ENCODE data around the gene SELPLG.
"Not testable (repeated sequence)": the region's sequence is repeated elsewhere in the genome, so short reads cannot be mapped to it uniquely, and the experiment has no call there.

Gene SELPLG

DNA sequence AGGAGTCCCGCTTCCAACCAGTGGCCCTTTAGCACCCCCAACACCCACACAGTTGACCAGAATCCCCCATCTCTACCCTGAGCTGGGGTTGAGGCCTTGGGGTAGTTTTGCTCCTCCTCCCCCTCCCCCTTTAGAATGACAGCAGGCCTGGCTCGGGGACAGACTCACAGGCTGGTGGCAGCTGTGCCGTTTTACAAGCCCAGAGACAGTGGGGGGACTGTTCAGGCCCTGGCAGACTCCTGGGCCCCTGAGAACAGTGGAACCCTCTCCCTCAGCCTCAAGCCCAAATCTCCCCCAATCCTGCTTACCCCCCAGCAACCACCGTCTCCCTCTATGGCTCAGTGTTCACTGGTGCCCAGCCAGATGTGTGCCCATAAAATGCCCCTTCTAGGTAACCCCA is 45.9 kb downstream of the SELPLG start:
- no peak for DNase-seq

DNA sequence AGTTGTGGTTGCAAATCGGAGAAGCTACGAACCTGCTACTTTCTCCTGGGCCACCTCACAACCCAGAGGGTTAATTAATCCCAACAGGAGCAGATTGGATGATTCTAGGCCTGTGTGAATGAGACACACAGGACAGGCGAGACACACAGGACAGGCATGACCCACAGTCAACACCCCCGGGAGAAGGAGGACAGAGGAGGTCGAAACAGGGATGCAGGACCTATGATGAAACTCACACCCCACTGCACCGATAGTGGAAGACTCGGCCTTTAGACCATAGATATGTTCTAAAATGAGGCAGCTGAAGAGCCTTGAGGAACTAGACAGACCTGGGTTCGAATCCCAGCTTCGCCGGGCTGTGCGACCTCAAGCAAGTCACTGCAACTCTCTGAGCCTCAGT is 47.4 kb downstream of the SELPLG start:
- no peak for DNase-seq

DNA sequence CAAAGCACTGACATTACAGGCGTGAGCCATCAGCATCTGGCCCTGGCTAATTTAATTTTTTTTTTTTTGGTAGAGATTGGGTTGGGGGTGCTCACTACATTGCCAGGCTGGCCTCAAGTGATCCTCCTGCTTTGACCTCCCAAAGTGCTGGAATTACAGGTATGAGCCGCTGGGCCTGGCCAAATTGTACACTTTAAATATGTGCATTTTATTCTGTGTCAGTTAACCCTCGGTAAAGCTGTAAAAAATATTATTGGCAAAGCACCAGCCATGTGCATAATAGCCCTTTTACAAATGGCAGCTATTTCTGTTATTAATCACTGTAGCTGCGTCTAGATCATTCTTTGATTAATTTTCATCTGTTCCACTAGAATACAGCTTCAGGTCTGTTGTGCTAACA is 47.8 kb downstream of the SELPLG start:
- DNase-seq: no peak

DNA sequence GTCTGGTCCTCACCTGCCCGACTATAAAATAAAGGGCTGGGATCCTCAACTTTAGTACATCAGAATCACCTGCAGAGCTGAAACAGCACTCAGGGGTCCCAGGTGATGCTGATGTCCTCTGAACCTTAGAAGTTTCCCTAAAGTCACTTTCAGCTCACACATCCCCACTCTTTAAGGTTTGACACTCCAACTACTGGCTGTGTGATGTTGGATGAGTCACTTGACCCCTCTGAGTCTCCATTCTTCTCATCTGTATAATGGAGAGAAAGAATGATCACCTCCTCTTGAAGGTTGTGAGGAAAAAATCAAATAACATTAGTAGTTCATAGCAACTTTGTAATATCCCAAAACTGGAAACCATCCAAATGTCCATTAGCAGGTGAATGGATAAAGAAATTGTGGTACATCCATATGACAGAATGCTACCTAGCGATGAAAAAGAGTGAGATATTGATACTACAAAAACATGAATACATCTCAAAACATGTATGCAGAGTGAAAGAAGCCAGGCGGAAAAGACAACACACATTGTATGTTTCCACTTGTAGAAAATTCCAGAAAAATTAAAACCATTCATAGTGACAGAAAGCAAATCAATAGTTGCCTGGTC is 49.1 kb downstream of the SELPLG start:
- DNase-seq: no peak

DNA sequence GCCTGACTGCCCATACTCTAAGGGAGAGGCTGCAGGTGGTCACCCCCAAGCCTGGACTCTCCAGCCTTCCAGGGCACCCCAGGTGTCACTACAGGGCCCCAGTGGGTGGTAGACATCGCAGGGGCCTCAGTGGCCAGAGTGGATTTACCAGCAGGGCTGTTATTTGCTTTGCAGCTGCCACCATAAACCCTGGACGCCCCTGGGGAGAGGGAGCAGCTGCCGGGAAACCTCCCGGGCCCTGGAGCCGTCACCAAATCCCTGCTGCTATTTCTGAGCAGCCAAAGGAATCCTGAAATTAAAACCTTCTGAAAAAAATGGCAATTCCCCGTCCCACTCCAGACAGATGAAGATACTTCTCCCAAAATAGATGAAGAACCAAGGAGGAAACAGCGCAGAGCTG is 49.7 kb downstream of the SELPLG start:
- DNase-seq: no peak

DNA sequence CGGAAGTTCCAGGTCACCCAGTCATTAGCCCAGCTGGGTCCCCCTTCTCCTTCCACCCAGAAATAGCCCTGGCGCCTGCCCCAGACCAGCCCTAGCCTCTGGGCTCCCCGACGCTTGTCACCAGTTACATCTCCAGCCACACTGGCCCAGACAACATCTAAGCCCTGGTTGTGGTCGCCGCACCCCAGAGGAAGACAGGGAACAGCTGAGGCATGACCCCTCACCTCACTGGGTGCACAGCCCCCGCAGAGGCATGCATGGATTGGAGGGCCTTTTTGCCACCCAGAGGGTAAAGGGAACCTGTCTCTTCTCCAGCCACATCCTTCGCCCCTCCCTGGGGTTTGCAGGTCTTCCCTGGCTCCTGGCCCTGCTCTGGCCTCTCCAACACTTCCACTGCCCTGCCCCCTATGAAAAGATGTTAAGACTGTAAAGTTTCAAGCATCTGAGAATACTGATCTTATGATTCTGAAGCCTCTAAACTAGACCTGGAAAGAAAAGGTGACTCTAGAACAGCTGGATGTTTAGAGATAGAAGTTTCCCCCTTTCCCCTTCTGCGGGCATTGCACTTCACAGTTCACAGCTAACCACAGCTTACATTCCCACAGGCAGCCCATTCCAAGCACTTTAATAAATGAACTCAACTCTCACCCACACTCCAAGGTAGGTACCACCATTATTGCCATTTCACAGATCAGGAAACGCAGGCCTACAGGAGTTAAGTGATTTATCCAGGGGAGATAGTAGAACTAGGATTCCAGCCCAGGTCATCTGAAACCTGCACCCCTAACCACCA is 50.5 kb downstream of the SELPLG start:
- DNase-seq: no peak

DNA sequence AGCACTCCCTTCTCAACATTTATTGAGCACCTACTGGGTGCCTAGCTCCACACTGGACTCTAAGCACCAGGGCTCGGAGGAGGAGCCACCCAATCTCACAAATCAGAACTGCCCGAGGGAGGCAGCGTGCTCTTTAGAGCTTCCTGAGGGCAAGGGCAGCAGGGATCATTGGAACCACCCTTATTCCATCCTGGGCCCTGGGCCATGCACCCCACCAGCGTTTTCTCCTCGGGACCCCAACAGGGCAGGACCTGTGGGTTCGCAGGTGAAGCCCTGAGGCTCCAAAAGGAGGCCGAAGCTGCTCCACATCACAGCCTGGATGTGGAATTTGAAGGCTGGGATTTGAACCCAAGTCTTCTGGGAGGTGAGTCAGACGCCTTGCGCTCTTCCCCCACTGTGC is 51.2 kb downstream of the SELPLG start:
- DNase-seq: no peak

DNA sequence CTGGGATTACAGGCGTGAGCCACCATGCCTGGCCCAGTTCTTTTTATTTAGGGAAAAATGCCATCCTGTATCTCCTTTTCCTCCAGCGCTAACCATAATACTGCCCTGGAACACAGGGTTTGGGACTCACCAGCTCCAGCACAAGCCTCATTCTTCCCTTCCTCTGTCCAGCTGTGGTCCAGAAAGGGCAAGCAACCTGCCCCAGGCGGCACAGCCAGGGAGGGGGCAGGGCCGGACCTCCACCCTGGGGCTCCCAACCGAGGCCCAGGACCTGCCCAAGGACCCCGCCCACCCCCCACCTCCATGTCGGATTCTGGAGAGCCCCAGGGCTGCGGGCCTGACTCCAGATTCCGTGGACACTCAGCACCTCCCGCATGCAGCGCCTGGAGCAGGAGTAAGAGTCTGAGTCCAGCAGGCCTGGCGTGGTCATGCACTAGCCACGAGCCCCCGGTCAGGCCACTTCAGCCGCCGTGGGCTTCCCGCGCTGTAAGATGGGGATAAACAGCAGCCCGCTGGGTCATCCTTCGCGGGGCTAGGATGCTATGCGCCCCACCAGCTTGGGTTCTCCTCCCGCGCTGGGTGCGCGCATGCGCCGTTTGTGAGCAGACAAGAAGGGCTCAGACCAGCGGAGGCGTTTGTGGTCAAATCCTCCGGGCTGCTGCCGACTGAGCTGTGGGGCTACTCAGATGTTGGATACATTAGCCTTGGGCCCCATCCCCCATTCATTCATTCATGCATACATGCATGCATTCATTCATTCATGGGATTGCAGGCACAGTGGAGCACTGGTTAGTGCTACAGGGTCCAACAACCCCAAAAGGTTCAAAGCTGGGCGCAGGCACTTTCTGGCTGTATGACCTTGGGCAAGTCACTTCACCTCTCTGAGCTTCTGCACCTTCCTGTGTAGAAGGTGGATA is 52.1 kb downstream of the SELPLG start:
- no peak for DNase-seq

DNA sequence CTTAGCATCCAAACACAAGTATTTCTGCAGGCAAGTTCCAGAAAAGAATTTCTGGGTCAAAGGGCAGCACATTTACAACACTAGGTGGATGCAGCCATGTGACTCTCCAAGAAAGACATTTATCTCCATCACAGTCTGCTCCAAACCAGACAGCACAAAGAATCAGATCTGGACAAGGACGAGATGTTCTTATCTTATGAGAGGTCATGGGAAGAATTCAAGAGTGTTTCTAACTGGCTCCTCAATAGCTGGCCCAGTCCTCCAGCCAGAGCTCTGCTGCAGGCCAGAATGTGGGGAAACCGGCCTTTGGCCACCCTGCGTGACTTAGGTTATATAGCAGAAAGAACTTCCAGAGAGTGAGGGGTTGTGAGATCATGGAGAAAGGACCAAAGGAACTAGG is 53.2 kb downstream of the SELPLG start:
- no peak for DNase-seq

DNA sequence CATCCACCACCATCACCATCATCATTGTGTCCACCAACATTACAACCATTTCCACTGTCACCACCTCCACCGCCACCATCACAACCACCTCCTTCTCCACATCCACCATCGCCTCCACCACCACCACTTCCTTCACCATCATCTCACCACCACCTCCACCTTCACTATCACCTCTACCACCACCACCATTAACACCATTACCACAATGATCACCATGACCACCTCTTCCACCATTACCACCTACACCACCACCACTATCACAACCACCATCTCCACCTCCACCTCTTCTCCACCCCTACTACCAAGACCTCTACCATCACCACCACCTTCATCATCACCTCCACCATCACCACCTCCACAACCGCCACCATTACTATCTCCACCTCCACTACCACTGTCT is 54.9 kb downstream of the SELPLG start:
- DNase-seq: no peak

DNA sequence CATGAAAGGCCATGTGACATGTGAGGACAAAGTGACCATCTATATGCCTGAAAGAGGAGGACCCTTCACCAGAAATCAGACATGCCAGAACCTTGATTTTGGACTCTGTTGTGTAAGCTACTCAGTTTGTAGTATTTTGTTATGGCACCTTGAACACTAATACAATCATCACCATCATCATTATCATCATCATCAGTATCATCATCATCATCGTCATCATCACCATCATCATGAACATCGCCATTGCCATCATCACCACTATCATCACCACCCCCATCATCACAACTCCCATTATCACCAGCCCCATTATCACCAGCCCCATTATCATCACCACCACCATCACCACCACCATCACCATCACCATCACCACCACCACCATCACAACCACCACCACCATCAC is 55.4 kb downstream of the SELPLG start:
- no peak for DNase-seq

DNA sequence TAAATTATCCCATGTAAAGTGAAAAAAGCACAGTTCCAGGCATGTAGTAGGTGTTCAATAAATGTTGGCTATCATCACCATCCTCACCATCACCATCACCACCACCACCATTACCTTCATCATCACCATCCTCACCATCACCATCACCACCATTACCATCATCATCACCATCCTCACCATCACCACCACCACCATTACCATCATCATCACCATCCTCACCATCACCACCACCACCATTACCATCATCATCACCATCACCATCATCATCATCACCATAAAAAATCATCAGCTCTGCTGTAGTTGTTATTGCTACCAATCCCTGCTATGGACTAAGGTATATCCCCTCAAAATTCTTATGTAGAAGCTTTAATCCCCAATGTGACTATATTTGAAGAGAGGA is 56.2 kb downstream of the SELPLG start:
- DNase-seq: no peak

DNA sequence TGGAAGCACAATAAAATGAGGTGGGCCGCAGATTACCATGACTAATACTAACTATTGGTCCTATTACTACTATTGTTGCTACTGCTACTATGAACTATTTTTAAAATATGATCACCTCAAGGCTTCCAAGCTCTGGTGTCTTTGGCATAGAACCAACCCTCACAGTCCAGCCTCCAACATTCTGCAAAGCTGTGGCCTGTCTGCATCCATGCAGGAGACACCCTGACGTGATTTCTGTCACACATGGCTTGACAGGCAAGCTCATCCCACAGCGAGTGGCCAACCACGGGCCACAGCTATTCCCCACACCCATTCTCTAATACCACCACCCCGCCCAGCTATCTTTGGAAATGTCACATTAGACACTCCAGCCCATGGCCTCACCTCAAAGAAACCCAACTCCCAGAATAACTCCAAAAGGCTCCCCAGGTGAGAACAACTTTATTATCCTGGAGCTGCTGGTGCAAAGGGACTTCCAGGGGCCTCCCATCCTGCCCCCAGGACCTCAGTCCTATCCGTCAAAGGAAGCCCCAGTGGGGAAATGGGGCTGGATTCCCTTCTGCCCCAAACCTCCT is 56.9 kb downstream of the SELPLG start:
- DNase-seq: no peak

DNA sequence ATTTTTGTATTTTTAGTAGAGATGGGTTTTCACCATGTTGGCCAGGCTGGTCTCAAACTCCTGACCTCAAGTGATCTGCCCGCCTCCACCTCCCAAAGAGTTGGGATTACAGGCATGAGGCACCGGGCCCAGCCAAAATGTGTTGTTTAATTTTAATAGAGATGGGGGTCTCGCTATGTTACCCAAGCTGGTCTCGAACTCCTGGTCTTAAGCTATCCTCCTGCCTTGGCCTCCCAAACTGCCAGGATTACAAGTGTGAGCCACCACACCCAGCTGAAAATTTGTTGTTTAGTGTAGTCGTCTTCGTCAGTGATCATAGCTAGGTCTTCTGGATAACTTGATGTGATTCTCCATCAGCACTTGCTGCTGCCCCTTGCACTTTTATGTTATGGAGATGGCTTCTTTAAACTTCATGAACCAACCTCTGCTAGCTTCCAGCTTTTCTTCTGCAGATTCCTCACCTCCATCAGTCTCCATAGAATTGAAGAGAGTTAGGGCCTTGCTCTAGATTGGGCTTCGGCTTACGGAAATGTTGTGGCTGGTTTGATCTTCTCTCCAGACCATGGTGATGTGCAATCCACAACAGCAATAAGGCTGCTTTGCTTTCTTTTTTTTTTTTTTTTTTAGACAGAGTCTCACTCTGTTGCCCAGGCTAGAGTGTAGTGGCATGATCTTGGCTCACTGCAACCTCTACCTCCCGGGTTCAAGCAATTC is 58.3 kb downstream of the SELPLG start:
- DNase-seq: no peak

DNA sequence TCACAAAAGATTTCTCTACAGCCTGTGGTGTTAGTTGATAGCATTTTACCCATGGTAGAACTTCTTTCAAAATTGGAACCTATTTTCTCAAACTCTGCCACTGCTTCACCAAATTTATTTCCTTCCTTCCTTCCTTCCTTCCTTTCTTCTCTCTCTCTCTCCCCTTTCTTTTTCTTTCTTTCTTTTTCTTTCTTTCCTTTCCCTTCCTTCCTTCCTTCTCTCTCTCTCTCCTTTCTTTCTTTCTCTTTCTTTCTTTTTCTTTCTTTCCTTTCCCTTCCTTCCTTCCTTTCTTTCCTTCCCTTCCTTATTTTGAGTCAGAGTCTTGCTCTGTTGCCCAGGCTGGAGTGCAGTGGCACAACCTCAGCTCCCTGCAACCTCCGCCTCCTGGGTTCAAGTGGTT is 59.4 kb downstream of the SELPLG start:
- DNase-seq: not testable (repeated sequence)

DNA sequence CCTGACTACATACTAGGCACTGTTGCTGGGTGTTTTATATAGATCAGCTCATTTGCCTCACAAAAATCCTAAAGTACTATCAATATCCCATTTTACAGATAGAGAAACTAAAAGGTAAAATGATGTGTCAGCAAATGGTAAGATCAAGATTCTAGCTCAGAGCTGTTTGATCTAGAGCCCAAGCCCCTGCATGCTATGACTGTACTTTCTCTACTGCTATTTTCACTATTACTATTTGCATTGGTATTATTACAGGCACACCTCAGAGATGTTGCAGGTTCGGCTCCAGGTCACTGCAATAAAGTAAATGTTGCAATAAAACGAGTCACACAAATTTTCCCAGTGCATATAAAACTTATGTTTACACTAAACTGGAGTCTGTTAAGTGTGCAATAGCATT is 60.4 kb downstream of the SELPLG start:
- no peak for DNase-seq

DNA sequence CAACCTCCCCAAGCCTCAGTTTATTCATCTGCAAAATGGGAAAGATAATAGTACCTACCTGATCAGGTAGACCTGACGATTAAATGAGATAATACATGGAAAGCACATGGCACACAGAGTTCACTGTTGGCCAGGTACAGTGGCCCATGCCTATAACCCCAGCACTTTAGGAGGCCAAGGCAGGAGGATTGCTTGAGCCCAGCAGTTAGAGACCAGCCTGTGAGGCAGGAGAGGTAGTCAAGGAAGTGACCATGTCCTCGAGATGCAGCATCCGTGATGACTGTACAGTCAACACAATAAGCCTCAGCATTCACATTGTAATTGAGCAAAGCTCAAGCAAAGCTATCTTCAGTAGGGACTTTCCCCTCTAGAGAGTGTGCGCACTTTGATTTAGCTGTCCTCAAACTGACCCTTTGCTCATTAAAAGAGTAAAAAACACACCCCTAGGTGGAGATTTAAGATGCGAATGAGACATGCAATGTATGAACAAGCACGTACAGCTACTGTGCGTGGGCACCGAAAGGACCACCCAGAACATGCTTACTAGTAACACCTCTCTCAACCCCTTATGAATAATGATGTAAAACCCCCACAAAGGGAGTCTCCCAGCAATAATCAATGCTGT is 61.4 kb downstream of the SELPLG start:
- DNase-seq: peak in 2 of 4 experiments; percentile 28
